ENCODE results near the gene GNB1L. TPM values are rescaled to one million over a fixed set of nuclear protein-coding genes. Genes with fewer than 3 reads are reported as not detected.

Gene GNB1L
- total and polyA plus RNA-seq, 9 of the 15 experiments (the other 6 are each of a cell fraction or from before 2014, with no cell fraction given) = 0.56 to 50.5 (median 10.2) TPM

GRCh38 chr22:19822301-19823117 is 32.2 kb downstream of the GNB1L start:
- Histone ChIP-seq H3K27me3 (ENCODE audit: control insufficient read depth in 2 of 2, insufficient read depth in 2 of 2, low read length in 2 of 2) (no peaks in the 10 kb centered on the region), H3K9me1 (ENCODE audit: control insufficient read depth, insufficient read depth, low read length) (peaks cover 3% of the 10 kb centered on the region), H3K4me3 (no peak overlapping the region), H3K4me1 (replicated peaks in 1 of 2; ENCODE audit: control insufficient read depth in 2 of 2, insufficient read depth in 2 of 2, low read length in 2 of 2) (peaks cover 4 to 67% of the 10 kb centered on the region in 2 experiments; a peak in 4 of 5 replicates), H3K27ac (ENCODE audit: extremely low read depth, low read depth, low read length) (no peak overlapping the region), H3K36me3 (ENCODE audit: control insufficient read depth, insufficient read depth, low read length) (no peaks in the 10 kb centered on the region; the same call in 2 of the 3 replicates), H2AFZ (ENCODE audit: low read depth, low read length) (no peak overlapping the region), H3K9ac (ENCODE audit: insufficient read depth in 1 of 2, low read depth in 2 of 2, low read length in 2 of 2) (peak overlapping the region in 1 of 2 experiments; percentile 45; a peak in 2 of 4 replicates), H4K20me1 (replicated peaks; ENCODE audit: control insufficient read depth, insufficient read depth, low read length) (no peaks in the 10 kb centered on the region; the same call in 1 of the 2 replicates), H3K4me2 (ENCODE audit: insufficient read depth, low read length) (no peak overlapping the region), H3K79me2 (ENCODE audit: control insufficient read depth, insufficient read depth, low read length) (no peaks in the 10 kb centered on the region), H3K9me3 (replicated peaks; ENCODE audit: control insufficient read depth, insufficient read depth, low read depth, low read length) (no peaks in the 10 kb centered on the region; the same call in 1 of the 2 replicates)
- intact Hi-C loops (cut with micrococcal nuclease) = no loop called here
- no TSS peak for BruUV-seq (replicated peaks)
- in situ Hi-C loops (cut with MboI) = no loop called here
- FAIRE-seq (no peak), DNase-seq (ENCODE audit: extremely low read depth in 1 of 4, low spot score in 3 of 4) (no peak), ATAC-seq (peak; percentile 9)
- WGBS (ENCODE audit: insufficient coverage, low coverage, missing lambda C conversion rate) = 54% methylated on average over 18 of the region's 18 CpGs
- POLR2A ChIA-PET = interaction anchor here (0.6 to 16.0 kb wide), 7 partner anchors 9 to 125 kb away, joined by 3 to 247 read pairs (median 4); partner anchors contain the start of genes GNB1L and RTL10
- CTCF ChIA-PET (ENCODE audit: low intra/inter-chr PET ratio) = no interaction called here
- TF ChIP-seq MTF1 (CRISPR knock-in tag; IDR thresholded peaks at IDR 0.05; ENCODE audit: borderline replicate concordance) (no peak), ZNF764 (CRISPR knock-in tag; IDR thresholded peaks at IDR 0.05; ENCODE audit: low read depth) (0 out of 2 replicates have a peak, but pooled peaks have one; percentile 22), TCF7 (IDR thresholded peaks at IDR 0.05; ENCODE audit: borderline replicate concordance) (peak; percentile 32; the same call in 1 of the 2 replicates), STAT6 (CRISPR knock-in tag; IDR thresholded peaks at IDR 0.05) (0 out of 2 replicates have a peak, but pooled peaks have one; percentile 25), FOXO4 (CRISPR knock-in tag; IDR thresholded peaks at IDR 0.05) (no peak), FOXM1 (IDR thresholded peaks at IDR 0.05; ENCODE audit: low read depth) (no peak), FOXM1 (CRISPR knock-in tag; IDR thresholded peaks at IDR 0.05; ENCODE audit: low read depth) (no peak), ETS1 (conservative IDR thresholded peaks at IDR 0.05; ENCODE audit: control insufficient read depth, low read depth, low read length) (0 out of 2 replicates have a peak, but pooled peaks have one; percentile 9), NFYB (IDR thresholded peaks at IDR 0.05; ENCODE audit: extremely low read depth, insufficient read length) (no peak), RBM14 (IDR thresholded peaks at IDR 0.05; ENCODE audit: borderline replicate concordance, insufficient read depth, low read depth, low read length) (0 out of 2 replicates have a peak, but pooled peaks have one; percentile 83), PCBP1 (IDR thresholded peaks at IDR 0.05; ENCODE audit: low read depth, low read length, poor library complexity, severe bottlenecking) (peak; percentile 56), SLC30A9 (CRISPR knock-in tag; IDR thresholded peaks at IDR 0.05) (no peak), POLR2G (IDR thresholded peaks at IDR 0.05; ENCODE audit: low read depth, low read length) (peak; percentile 32; the same call in 1 of the 2 replicates), SIN3A (IDR thresholded peaks at IDR 0.05; ENCODE audit: borderline replicate concordance in 2 of 2, control insufficient read depth in 1 of 2, low read depth in 2 of 2, low read length in 2 of 2) (no peak), WHSC1 (IDR thresholded peaks at IDR 0.05; ENCODE audit: low read length) (peak; percentile 43)
